ENCODE results near the gene CA5B. TPM values are rescaled to one million over a fixed set of nuclear protein-coding genes. Genes with fewer than 3 reads are reported as not detected.
"Not testable (repeated sequence)": the region's sequence is repeated elsewhere in the genome, so short reads cannot be mapped to it uniquely, and the experiment has no call there.

Gene CA5B, protein sequence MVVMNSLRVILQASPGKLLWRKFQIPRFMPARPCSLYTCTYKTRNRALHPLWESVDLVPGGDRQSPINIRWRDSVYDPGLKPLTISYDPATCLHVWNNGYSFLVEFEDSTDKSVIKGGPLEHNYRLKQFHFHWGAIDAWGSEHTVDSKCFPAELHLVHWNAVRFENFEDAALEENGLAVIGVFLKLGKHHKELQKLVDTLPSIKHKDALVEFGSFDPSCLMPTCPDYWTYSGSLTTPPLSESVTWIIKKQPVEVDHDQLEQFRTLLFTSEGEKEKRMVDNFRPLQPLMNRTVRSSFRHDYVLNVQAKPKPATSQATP
- 10 to 100 TPM; 21.1 to 52.1 TPM for total RNA-seq

DNA sequence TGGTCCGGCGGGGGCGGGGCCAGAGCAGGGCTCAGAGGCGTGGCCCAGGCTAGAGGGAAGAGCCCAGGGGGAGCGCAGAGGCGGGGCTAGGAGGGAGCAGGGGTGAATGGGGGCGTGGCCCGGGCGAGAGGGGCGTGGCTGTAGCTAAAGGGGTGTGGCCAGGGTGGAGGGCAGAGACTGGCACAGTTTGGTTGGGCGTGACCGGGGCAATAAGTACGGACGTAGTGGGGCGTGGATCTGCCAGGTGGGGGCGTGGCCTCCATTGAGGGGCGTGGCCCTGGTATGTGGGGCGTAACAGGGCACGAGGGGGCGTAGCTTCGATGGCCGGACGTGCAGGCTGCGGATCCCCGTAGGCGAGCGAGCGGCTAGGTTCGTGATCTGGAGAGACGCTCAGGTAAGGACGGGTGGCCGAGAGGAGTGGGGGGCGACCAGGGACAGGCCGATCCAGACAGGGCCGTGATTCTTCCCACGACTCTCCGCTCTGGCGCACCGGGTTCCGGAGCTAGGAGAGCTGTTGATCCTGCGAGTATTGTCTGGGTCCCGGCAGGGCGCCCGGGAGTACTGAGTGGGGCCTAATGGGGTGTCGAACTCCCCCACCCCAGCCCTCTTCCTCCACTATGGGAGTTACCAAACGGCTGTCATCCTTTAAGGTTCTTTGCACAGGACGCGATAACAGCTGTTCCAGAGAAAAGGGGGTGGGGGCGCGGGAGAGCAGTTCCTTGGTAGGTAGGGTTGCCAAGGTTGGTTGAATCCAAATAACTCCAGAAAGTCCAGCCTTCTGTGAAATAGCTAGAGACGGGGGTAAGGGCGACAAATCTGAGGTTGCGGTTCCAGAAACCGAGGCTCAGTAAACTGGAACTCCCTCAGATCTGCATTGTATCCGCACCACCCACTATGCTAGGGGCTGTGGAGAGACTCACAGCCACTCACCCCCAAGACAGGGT, at the start of gene CA5B:
Gene CA5B, plus strand, starts transcription at position 312 of the 944 bp plus-strand sequence. CDS start 11,754 bp downstream, outside the sequence.
- peak; percentile 98 for DNase-seq (ENCODE audit: low spot score)
- Mint-ChIP-seq H3K36me3 (peaks cover 4% of the 10 kb centered on the region), H3K27ac (peak within 1 kb of the TSS; percentile 49 to 66), H3K9me3 (no peaks in the 10 kb centered on the region), H3K4me3 (peak within 1 kb of the TSS; percentile 84), H3K4me1 (ENCODE audit: low read depth in 2 of 2) (peaks cover 27 to 32% of the 10 kb centered on the region in 2 donors), H3K27me3 (no peaks in the 10 kb centered on the region)
- ATAC-seq = peak; percentile 99

DNA sequence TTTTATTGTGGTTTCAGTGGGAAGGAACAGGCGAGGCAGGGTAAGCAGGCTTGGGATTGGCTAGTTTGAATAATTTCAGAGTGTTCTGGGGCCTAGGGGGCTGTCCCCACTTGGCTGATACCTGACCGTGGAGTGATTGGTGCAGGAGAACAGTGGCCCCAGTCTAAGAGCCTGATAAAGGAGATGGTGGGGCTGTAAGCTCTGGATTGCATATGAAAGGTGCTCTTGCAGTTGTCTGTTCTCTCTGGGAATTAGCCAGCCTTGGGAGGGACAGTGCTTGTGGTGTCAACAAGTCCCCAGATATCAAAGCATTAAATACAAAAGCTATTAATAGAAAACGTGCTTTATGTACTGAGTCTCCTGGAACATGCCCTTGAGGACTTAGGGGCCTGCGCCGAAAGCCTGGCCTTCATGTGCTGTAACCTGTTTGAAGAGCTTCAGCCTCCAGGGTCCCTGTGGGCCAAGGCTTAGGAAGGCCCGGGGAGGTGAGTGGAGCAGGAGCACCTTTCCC, 43.1 kb upstream of the CA5B start:
- H3K4me1 Mint-ChIP-seq (ENCODE audit: low read depth in 2 of 2) = peaks cover 0 to 8% of the 10 kb centered on the region in 2 donors
- peaks cover 15% of the 10 kb centered on the region for H3K36me3 Mint-ChIP-seq
- H3K9me3 Mint-ChIP-seq = no peaks in the 10 kb centered on the region
- no peak overlapping the region for H3K4me3 Mint-ChIP-seq
- ATAC-seq = no peak
- H3K27ac Mint-ChIP-seq = no peak overlapping the region
- no peaks in the 10 kb centered on the region for H3K27me3 Mint-ChIP-seq
- DNase-seq (ENCODE audit: low spot score) = no peak

DNA sequence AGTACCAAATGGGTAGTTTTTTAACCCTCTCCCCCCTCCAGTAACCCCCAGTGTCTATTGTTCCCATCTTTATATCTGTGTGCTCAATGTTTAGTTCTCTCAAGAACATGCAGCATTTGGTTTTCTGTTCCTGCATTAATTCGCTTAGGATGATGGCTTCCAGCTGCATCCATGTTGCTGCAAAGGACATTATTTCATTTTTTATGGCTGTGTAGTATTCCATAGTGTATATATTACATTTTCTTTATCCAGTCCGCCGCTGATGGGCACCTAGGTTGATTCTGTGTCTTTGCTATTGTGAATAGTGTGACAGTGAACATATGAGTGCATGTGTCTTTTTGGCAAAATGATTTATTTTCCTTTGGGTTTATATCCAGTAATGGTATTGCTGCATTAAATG, 41.6 kb upstream of the CA5B start:
- no peak overlapping the region for H3K27ac Mint-ChIP-seq
- ATAC-seq (no peak), DNase-seq (ENCODE audit: low spot score) (no peak)
- no peaks in the 10 kb centered on the region for H3K27me3 Mint-ChIP-seq
- no peaks in the 10 kb centered on the region for H3K9me3 Mint-ChIP-seq
- H3K36me3 Mint-ChIP-seq = peaks cover 6% of the 10 kb centered on the region
- H3K4me3 Mint-ChIP-seq = no peak overlapping the region
- peaks cover 0 to 8% of the 10 kb centered on the region in 2 donors for H3K4me1 Mint-ChIP-seq (ENCODE audit: low read depth in 2 of 2)

DNA sequence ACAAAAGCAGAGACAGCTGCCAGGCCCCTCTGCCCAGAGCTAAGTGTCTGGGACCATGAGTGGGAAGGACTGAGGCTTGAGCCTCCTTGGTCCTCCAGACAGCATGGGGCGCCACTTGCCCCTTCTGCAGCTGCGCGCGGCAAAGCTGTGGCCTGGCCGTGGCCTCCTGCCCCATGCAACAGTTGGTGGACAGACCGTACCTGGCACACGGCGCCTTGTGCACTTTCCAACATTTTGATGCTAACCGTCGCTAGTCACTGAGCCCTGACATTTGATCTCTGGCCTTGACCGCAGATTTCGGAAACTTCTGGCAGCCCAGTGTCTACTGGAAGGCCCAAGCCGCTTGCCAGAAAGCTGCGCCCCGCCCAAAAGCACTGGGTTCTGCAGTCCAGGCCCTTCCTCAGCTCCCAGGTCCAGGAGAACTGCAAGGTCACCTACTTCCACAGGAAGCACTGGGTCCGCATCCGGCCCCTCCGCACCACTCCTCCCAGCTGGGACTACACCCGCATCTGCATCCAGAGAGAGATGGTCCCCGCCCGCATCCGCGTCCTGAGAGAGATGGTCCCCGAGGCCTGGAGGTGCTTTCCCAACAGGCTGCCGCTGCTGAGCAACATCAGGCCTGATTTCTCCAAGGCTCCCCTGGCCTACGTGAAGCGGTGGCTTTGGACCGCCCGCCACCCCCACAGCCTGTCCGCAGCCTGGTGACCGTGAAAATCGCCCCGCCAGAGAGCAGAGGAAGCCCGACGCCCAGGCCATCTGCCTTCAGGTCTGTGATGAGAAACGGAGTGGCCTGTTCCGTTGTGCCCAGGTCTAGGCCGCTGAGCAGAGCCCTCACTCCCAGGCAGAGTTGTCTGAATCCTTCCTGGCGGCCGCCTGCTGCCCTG, 35.3 kb upstream of the CA5B start:
- no peaks in the 10 kb centered on the region for H3K27me3 Mint-ChIP-seq
- H3K27ac Mint-ChIP-seq = no peak overlapping the region
- no peaks in the 10 kb centered on the region for H3K9me3 Mint-ChIP-seq
- peaks cover 0 to 2% of the 10 kb centered on the region in 2 donors for H3K4me1 Mint-ChIP-seq (ENCODE audit: low read depth in 2 of 2)
- no peaks in the 10 kb centered on the region for H3K36me3 Mint-ChIP-seq
- H3K4me3 Mint-ChIP-seq = no peak overlapping the region
- ATAC-seq = no peak
- DNase-seq (ENCODE audit: low spot score) = no peak

DNA sequence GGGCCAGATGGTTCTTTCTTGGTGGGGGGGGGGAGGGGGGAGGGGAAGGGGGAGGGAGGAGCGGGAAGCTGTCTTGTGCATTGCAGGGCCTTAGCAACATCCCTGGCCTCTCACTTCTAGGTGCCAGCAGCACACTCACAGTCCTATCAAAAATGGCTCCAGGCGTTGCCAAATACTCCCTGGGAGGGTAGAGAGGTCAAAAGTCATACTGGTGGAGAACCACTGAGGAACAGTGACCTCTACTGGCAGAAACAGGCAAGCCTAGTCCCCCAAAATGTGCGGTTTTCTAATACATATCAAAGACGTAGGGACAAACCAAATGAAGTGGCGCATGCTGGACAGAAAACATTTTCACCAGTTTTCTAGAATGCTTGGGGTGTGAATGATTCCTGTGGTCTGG, 34.3 kb upstream of the CA5B start:
- H3K4me1 Mint-ChIP-seq (ENCODE audit: low read depth in 2 of 2); H3K36me3 Mint-ChIP-seq; DNase-seq (ENCODE audit: low spot score); H3K27ac Mint-ChIP-seq; H3K27me3 Mint-ChIP-seq; H3K9me3 Mint-ChIP-seq; H3K4me3 Mint-ChIP-seq: not testable (repeated sequence)
- peak; percentile 48 to 75 for ATAC-seq

DNA sequence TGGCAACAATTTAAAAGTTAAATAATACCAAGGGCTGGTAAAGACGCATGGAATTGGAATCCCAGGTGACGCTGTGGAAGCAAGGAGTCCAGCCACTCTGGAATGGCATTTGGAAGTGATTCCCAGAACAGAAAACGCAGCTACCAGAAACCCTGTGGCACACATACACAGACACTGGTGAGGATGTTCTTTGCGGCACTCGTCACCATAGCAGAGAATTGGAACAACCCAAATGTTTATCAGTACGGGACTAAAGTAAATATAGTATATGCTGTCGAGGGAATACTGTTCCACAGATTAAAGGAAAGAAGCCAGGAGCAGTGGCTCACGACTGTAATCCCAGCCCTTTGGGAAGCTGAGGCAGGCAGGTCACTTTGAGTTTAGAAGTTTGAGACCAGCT, 33.8 kb upstream of the CA5B start:
- not testable (repeated sequence) for ATAC-seq; H3K27ac Mint-ChIP-seq; H3K4me1 Mint-ChIP-seq (ENCODE audit: low read depth in 2 of 2); H3K27me3 Mint-ChIP-seq; H3K36me3 Mint-ChIP-seq; DNase-seq (ENCODE audit: low spot score); H3K4me3 Mint-ChIP-seq; H3K9me3 Mint-ChIP-seq

DNA sequence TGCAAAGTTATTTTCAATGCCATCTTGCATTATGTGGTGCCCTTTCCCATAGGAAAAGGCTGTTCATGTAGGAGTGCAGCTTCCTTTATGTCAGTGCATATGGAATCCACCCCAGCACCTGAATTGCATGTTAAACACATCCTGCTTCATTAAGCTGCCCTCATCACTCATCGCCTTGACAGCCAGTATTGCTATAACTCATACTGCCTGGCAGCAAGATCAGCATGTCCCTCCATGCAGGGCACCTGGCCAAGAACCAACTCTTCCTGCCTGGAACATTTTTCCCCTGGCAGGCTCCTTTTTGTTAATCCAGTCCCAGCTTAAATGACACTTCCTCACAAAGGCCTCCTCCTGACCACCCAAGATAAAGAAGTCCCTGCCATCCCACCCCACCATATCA, 23.5 kb upstream of the CA5B start:
- Mint-ChIP-seq H3K27me3 (no peaks in the 10 kb centered on the region), H3K4me1 (ENCODE audit: low read depth in 2 of 2) (peaks cover 0 to 6% of the 10 kb centered on the region in 2 donors), H3K4me3 (no peak overlapping the region), H3K27ac (no peak overlapping the region), H3K9me3 (no peaks in the 10 kb centered on the region), H3K36me3 (no peaks in the 10 kb centered on the region)
- ATAC-seq = no peak
- DNase-seq (ENCODE audit: low spot score) = no peak

DNA sequence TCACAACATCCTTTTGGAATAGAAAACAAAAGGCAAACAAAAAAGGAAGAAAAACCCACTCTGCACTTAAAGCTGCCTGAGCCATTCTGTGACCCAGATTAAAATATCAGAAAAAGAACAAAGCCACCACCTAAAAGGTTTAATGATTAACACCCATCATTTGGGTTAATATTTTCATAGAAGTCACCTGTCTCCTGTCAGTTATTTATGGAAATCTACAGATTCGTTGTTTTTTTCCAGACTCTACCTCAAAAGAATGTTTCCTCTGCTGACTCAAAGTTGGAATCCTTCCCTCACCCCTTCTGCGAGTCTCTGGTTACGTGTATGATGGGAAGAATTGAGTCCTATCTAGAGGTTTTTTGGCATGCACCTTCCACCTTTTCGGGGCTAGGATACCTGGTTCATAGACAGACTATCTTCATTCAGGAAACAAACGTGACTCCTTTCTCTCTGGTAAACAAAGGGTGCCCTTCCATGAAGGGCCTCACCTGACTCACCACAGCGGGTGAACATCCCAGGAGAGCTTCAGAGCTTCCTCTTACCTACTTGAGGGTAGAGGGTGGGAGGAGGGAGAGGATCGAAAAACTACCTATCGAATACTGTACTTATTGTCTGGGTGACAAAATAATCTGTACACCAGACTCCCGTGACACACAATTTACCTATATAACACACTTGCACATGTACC, 19.6 kb upstream of the CA5B start:
- H3K9me3 Mint-ChIP-seq = no peaks in the 10 kb centered on the region
- no peak for ATAC-seq
- no peak overlapping the region for H3K4me3 Mint-ChIP-seq
- DNase-seq (ENCODE audit: low spot score) = no peak
- peaks cover 0 to 5% of the 10 kb centered on the region in 2 donors for H3K4me1 Mint-ChIP-seq (ENCODE audit: low read depth in 2 of 2)
- H3K27me3 Mint-ChIP-seq = no peaks in the 10 kb centered on the region
- no peak overlapping the region for H3K27ac Mint-ChIP-seq
- H3K36me3 Mint-ChIP-seq = no peaks in the 10 kb centered on the region

DNA sequence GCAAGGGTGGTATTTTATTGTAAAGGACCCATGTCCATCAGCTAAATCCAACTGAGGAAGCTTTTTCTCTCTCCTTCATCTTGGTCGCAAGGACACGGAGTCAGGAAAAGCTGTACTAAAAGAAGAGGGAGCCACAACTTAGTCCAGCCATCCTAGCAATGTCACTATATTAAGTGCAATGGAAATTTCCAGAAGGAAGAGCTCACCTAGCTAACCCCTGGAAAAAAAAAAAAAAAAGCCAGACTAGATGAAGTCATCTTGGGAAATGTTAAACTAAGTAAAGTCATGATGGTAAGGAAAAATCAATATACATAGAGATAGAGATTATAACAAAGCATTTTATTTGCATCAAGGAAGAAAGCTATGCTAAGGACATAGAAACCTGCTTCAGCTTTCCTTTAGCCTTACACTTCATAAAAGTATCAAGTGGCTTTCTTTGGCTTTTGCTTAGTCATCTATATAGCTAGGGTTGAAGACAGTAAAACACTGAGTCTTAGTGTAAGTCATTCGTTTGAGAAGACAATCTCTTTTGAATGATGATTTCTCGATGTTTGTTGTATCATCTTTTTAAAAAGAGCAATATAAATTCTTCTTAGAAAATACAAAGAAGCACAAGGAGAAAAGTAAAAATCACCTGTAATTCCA, 18.6 kb upstream of the CA5B start:
- Mint-ChIP-seq H3K36me3 (no peaks in the 10 kb centered on the region), H3K27me3 (no peaks in the 10 kb centered on the region), H3K4me3 (no peak overlapping the region), H3K9me3 (no peaks in the 10 kb centered on the region), H3K27ac (no peak overlapping the region), H3K4me1 (ENCODE audit: low read depth in 2 of 2) (peaks cover 0 to 3% of the 10 kb centered on the region in 2 donors)
- DNase-seq (ENCODE audit: low spot score) (no peak), ATAC-seq (no peak)

DNA sequence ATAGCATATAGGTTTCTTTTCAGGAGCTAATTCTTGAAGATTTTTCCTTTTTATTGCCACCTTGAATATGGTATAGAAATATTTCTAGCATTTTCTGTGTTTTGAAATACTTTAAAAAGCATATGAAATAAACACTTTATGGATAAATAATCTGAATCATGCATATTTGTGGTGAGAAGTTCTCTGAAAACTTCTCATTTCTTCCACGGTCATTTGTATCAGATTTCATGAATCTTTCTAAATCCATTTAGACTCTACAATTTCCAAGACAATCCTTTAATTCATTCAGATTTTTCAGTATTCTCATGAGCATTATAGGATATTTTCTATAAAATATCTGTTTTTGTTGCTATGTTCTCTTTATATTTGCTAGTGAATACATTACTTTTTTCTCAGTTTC, 16.2 kb upstream of the CA5B start:
- no peaks in the 10 kb centered on the region for H3K36me3 Mint-ChIP-seq
- H3K9me3 Mint-ChIP-seq = no peaks in the 10 kb centered on the region
- H3K27me3 Mint-ChIP-seq = no peaks in the 10 kb centered on the region
- DNase-seq (ENCODE audit: low spot score) (no peak), ATAC-seq (no peak)
- no peak overlapping the region for H3K4me3 Mint-ChIP-seq
- H3K4me1 Mint-ChIP-seq (ENCODE audit: low read depth in 2 of 2) = peaks cover 0 to 3% of the 10 kb centered on the region in 2 donors
- no peak overlapping the region for H3K27ac Mint-ChIP-seq

DNA sequence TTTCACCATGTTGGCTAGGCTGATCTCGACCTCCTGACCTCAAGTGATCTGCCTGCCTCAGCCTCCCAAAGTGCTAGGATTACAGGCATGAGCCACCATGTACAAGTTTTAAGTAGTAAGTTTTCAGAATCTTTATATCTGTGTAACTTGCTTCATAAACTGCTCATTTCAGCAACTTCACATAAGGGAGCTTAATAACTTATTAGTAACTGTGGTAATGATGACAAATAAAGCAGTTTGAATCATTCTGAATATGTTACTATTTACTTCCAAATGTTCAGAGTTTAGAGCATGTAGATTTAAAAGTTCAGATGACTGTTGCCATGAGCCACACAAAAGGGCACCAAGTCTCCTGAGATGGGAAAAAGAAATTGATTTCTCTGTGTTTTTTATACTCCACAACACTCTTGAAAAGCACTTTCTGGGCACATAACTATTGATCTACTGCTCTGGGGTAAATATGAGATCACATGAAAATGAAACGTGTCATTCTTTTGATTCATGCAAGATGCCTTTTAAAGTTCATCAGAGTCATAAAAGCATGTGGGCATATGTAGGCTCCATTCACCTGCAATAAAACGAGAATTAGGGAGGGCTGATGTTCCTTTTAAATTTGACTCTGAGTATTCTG, 14.1 kb upstream of the CA5B start:
- DNase-seq (ENCODE audit: low spot score) = no peak
- Mint-ChIP-seq H3K4me3 (no peak overlapping the region), H3K27me3 (no peaks in the 10 kb centered on the region), H3K36me3 (no peaks in the 10 kb centered on the region), H3K4me1 (ENCODE audit: low read depth in 2 of 2) (peaks cover 0 to 3% of the 10 kb centered on the region in 2 donors), H3K27ac (no peak overlapping the region), H3K9me3 (no peaks in the 10 kb centered on the region)
- no peak for ATAC-seq

DNA sequence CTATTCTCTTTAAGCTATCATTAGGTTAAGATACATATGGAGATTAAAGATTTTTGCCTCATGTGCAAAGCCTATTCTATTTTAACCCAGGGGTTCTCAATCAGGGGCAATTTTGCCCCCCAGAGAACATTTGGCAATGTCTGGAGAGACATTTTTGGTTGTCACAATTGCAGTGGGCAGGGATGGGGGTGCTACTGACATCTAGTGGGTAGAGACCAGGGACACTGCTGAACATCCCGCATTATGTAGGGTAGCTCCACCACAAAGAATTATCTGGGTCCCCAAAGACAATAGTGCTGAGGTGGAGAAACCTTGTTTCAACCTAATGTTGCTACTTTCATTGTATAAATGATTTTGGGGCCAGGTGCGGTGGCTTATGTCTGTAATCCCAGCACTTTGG, 13.2 kb upstream of the CA5B start:
- ATAC-seq (no peak), DNase-seq (ENCODE audit: low spot score) (no peak)
- no peaks in the 10 kb centered on the region for H3K36me3 Mint-ChIP-seq
- no peaks in the 10 kb centered on the region for H3K9me3 Mint-ChIP-seq
- H3K4me1 Mint-ChIP-seq (ENCODE audit: low read depth in 2 of 2) = peaks cover 0 to 3% of the 10 kb centered on the region in 2 donors
- no peaks in the 10 kb centered on the region for H3K27me3 Mint-ChIP-seq
- no peak overlapping the region for H3K27ac Mint-ChIP-seq
- no peak overlapping the region for H3K4me3 Mint-ChIP-seq

Measured in natural killer cell treated with Interleukin-12 subunit alpha and Interleukin-12 subunit beta and Interleukin-15 and Interleukin-18, amount 100 ng/mL, for 72 hours (primary cell).